Ascending aorta (tissue), 2 donors: ENCODE measurements around the gene ZSWIM5. TPM values are rescaled to one million over a fixed set of nuclear protein-coding genes. Genes with fewer than 3 reads are reported as not detected.
"Not testable (repeated sequence)": the region's sequence is repeated elsewhere in the genome, so short reads cannot be mapped to it uniquely, and the experiment has no call there.

Source experiments
- DNase-seq, 2 donors: peaks; one replicate each; pipeline ENCODE4 v3.0.0-alpha.2; 2019; ENCODE audit warnings: low spot score in 2 of 2
- H3K27ac ChIP-seq, 2 donors: fragments of 200-600 bp; sonication (generic); one replicate each; pipeline ENCODE4 v1.5.1; 2016 to 2017; ENCODE audit warnings: mild to moderate bottlenecking in 1 of 2
- H3K27me3 ChIP-seq: fragments of 200-600 bp; sonication (generic); one replicate; pipeline ENCODE4 v1.5.1; 2017
- H3K36me3 ChIP-seq, 2 donors: fragments of 200-600 bp; sonication (generic); one replicate each; pipeline ENCODE4 v1.5.1; 2016
- H3K4me1 ChIP-seq, 2 donors: fragments of 200-600 bp; sonication (generic); one replicate each; pipeline ENCODE4 v1.5.1; 2016 to 2017; ENCODE audit warnings: mild to moderate bottlenecking in 1 of 2
- H3K4me3 ChIP-seq, 2 donors: fragments of 200-600 bp; sonication (generic); one replicate each; pipeline ENCODE4 v1.5.1; 2016 to 2017; ENCODE audit warnings: mild to moderate bottlenecking in 1 of 2
- H3K9me3 ChIP-seq, 2 donors: fragments of 200-600 bp; sonication (generic); one replicate each; pipeline ENCODE4 v1.5.1; 2016
- CTCF ChIP-seq, 3 experiments: fragments of 200-600 bp in 2 of 3; fragments of 450-650 bp in 1 of 3; sonication (generic) in 2 of 3; IDR thresholded peaks; one replicate each; pipeline ENCODE4 v1.5.1; 2016 to 2019; ENCODE audit warnings: antibody characterized with exemption in 3 of 3, mild to moderate bottlenecking in 1 of 3, moderate library complexity in 1 of 3
- intact Hi-C: fragments of 100-400 bp; cut with DNase I; formaldehyde crosslinking; loops from one replicate; pipeline ENCODE4 v1.15.1; 2023
- total RNA-seq: library from RNA; depleted of rRNA; stranded (reverse); fragments of >200 nt; gene quantifications from one replicate; pipeline ENCODE4 v1.1.0, GENCODE V29; 2016

The ZSWIM5 gene
- total RNA-seq: 1.2 TPM

GRCh38 chr1:45205910-45206721 lies at the start of gene ZSWIM5:
TSS of gene ZSWIM5 (minus strand) at chr1:45206605. CDS start at chr1:45206350, 255 bp downstream.
- Histone ChIP-seq H3K27ac (peak within 1 kb of the TSS; percentile 73 to 82), H3K4me1 (peaks cover 0 to 7% of the 10 kb centered on the region in 2 donors), H3K9me3 (no peaks in the 10 kb centered on the region), H3K4me3 (peak within 1 kb of the TSS; percentile 71 to 95), H3K27me3 (no peaks in the 10 kb centered on the region), H3K36me3 (no peaks in the 10 kb centered on the region)
- no peak for TF ChIP-seq CTCF (IDR thresholded peaks at IDR 0.05)
- peak in 1 of 2 donors; percentile 76 for DNase-seq
- intact Hi-C loops: loop anchor here (5.0 kb wide), 3 partner anchors 61 to 281 kb away; no protein-coding TSS in a partner anchor

- H3K4me1 ChIP-seq: no peaks in the 10 kb centered on the region
- no peak for TF ChIP-seq CTCF (IDR thresholded peaks at IDR 0.05)
Observed at GRCh38 chr1:45254490-45254889, 48.1 kb upstream of the ZSWIM5 start.

GRCh38 chr1:45250544-45250943 lies 44.1 kb upstream of the ZSWIM5 start:
- H3K4me1 ChIP-seq: no peaks in the 10 kb centered on the region
- H3K27me3 ChIP-seq: no peaks in the 10 kb centered on the region
- no peak for TF ChIP-seq CTCF (IDR thresholded peaks at IDR 0.05)
- H3K27ac ChIP-seq: no peak overlapping the region
- intact Hi-C loops: no loop called here
- H3K9me3 ChIP-seq: no peaks in the 10 kb centered on the region
- H3K4me3 ChIP-seq: no peak overlapping the region
- DNase-seq: no peak
- H3K36me3 ChIP-seq: no peaks in the 10 kb centered on the region

More at GRCh38 chr1:45254490-45254889, 48.1 kb upstream of the ZSWIM5 start:
- Histone ChIP-seq H3K36me3 (no peaks in the 10 kb centered on the region), H3K4me3 (no peak overlapping the region), H3K9me3 (peaks cover 7 to 10% of the 10 kb centered on the region in 2 donors), H3K27me3 (no peaks in the 10 kb centered on the region), H3K27ac (no peak overlapping the region)
- no peak for DNase-seq
- intact Hi-C loops: no loop called here

- H3K27me3 ChIP-seq, H3K4me3 ChIP-seq, intact Hi-C loops, DNase-seq, H3K27ac ChIP-seq, H3K9me3 ChIP-seq, H3K4me1 ChIP-seq, H3K36me3 ChIP-seq: not testable (repeated sequence)
Observed at GRCh38 chr1:45248004-45248403, 41.6 kb upstream of the ZSWIM5 start.

- Histone ChIP-seq H3K36me3 (no peaks in the 10 kb centered on the region), H3K4me3 (no peak overlapping the region), H3K9me3 (no peaks in the 10 kb centered on the region), H3K4me1 (no peaks in the 10 kb centered on the region), H3K27me3 (no peaks in the 10 kb centered on the region), H3K27ac (no peak overlapping the region)
- no peak for TF ChIP-seq CTCF (IDR thresholded peaks at IDR 0.05)
- intact Hi-C loops: no loop called here
- DNase-seq: no peak
Observed at GRCh38 chr1:45246760-45247159, 40.4 kb upstream of the ZSWIM5 start.

- H3K27ac ChIP-seq, intact Hi-C loops, H3K4me1 ChIP-seq: not testable (repeated sequence)
Observed at GRCh38 chr1:45246359-45246758, 40.0 kb upstream of the ZSWIM5 start.

More at GRCh38 chr1:45246359-45246758, 40.0 kb upstream of the ZSWIM5 start:
- not testable (repeated sequence) for DNase-seq, H3K36me3 ChIP-seq, H3K4me3 ChIP-seq, H3K27me3 ChIP-seq, H3K9me3 ChIP-seq
